Stomach (tissue), 9 donors: ENCODE results near the gene TMEM132D. TPM values are rescaled to one million over a fixed set of nuclear protein-coding genes. Genes with fewer than 3 reads are reported as not detected.
A peak's percentile ranks its signal among the peaks of the same experiment; 100 is the strongest.

ENCODE experiments used
- DNase-seq, 2 donors: peaks; one replicate each; pipeline versions ENCODE4 v3.0.0 to v3.0.0-alpha.2; 2013 to 2019
- H3K27ac ChIP-seq, 5 donors: fragments of 200-600 bp in 4 of 5; sonication (generic) in 4 of 5; one replicate each; pipeline ENCODE4 v1.5.1; 2013 to 2019; ENCODE audit warnings: mild to moderate bottlenecking in 1 of 5, moderate library complexity in 1 of 5
- H3K27me3 ChIP-seq, 3 donors: fragments of 200-600 bp; sonication (generic); one replicate each; pipeline ENCODE4 v1.5.1; 2017 to 2019; ENCODE audit warnings: mixed run types in 1 of 3
- H3K36me3 ChIP-seq, 4 donors: fragments of 200-600 bp; sonication (generic); 1 replicate in 3 of 4; 2 replicates in 1 of 4; pipeline ENCODE4 v1.5.1; 2016 to 2019
- H3K4me1 ChIP-seq, 4 donors: fragments of 200-600 bp; sonication (generic); one replicate each; pipeline ENCODE4 v1.5.1; 2016 to 2019
- H3K4me3 ChIP-seq, 4 donors: fragments of 200-600 bp; sonication (generic) in 3 of 4; one replicate each; pipeline ENCODE4 v1.5.1; 2016 to 2019; ENCODE audit warnings: mild to moderate bottlenecking in 1 of 4
- H3K9me3 ChIP-seq, 4 donors: fragments of 200-600 bp; sonication (generic); one replicate each; pipeline ENCODE4 v1.5.1; 2016 to 2019
- EP300 ChIP-seq: sonication (generic); formaldehyde crosslinking; IDR thresholded peaks from one replicate; pipeline ENCODE4 v1.6.1; 2017; ENCODE audit warnings: antibody characterized with exemption
- POLR2A ChIP-seq, 4 donors: fragments of 450-650 bp; IDR thresholded peaks; one replicate each; pipeline ENCODE4 v1.6.1; 2016; ENCODE audit warnings: antibody characterized with exemption in 4 of 4, control low read depth in 2 of 4, mild to moderate bottlenecking in 1 of 4, moderate library complexity in 1 of 4
- POLR2AphosphoS5 ChIP-seq, 3 donors: sonication (generic); formaldehyde crosslinking; IDR thresholded peaks; one replicate each; pipeline ENCODE4 v1.6.1; 2016; ENCODE audit warnings: antibody characterized with exemption in 3 of 3
- WGBS, 5 donors: extraction: QIAGEN DNeasy Blood & Tissue Kit in 3 of 5; methylation state at CpG; one replicate each; pipeline versions ENCODE4 v1.1.5 to v1.1.7; 2013 to 2018; 5-methylcytosine and 5-hydroxymethylcytosine counted together
- intact Hi-C: fragments of 100-400 bp; cut with DNase I; formaldehyde crosslinking; loops from one replicate; pipeline ENCODE4 v1.15.1; 2023; ENCODE audit warnings: low total_unique reads
- polyA plus RNA-seq, 3 donors: library from polyadenylated mRNA; stranded (reverse); fragments of 200-250 nt; gene quantifications; one replicate each; pipeline ENCODE4 v1.2.3, GENCODE V29; 2013
- total RNA-seq, 5 donors: library from RNA; depleted of rRNA; stranded (reverse); fragments of >200 nt; gene quantifications; one replicate each; pipeline versions ENCODE4 v1.1.0 to v1.2.3, GENCODE V29; 2014 to 2016
- TF ChIP-seq, protein P1 (sequence below), 7 experiments: fragments of 450-650 bp in 4 of 7; fragments of 200-600 bp in 3 of 7; sonication (generic) in 3 of 7; IDR thresholded peaks; one replicate each; pipeline ENCODE4 v1.5.1; 2016 to 2019; ENCODE audit warnings: antibody characterized with exemption in 7 of 7, control low read depth in 2 of 7, mild to moderate bottlenecking in 1 of 7
- donor health status: healthy with polysubstance abuse.
- donor health status: Bipolar disorder and iron deficiency.
- donor health status: healthy.

TMEM132D gene
- total and polyA plus RNA-seq, 8 donors = 0.29 to 0.92 TPM; not detected in 6

DNA sequence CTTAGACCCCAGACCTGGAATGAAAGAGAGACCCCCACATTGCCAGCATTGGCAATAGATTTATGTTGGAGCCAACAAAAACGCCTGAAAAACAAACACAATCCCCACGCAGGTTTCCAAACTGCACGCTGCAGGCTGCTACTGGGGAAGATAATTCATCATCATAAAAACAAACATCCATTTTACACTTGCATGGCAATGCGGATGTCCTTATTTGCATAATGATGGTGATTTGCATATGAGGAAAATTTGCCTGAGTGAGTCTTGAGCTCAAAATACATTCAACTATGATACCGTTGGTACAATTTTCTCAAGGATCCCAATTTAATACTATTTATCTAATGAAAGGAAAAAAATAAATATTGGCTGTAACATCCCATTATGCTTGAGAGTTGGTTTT, 33.6 kb upstream of the TMEM132D start:
- 19 to 33% (median 28%) methylated on average over 5 of the region's 5 CpGs for WGBS, 5 donors
- Histone ChIP-seq H3K36me3 (no peaks in the 10 kb centered on the region), H3K4me1 (no peaks in the 10 kb centered on the region), H3K9me3 (peaks cover 0 to 16% (median 12%) of the 10 kb centered on the region in 4 donors), H3K27ac (no peak overlapping the region), H3K27me3 (peaks cover 0 to 4% (median 0%) of the 10 kb centered on the region in 3 donors), H3K4me3 (no peak overlapping the region)
- intact Hi-C loops = no loop called here
- no peak for TF ChIP-seq POLR2A (IDR thresholded peaks at IDR 0.05)
- DNase-seq = no peak

DNA sequence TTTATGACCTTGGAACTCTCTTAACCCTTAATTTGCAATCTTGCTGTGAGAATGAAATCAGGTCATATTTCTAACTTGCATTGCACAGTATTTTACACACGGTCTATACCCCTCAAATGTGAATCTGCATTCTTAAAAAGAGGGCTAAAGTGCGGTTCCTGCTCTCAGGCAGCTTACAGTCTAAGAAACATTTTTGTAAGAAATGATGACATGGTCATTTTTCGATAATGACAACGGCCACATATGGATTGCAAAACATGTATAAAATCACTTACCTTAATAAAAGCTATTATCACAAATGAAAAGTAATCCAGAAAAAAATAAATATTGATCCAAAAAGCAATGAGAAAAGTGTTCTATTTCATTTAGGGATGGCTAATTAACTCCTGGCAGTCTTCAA, 24.8 kb upstream of the TMEM132D start:
- 81 to 90% (median 88%) methylated on average over 4 of the region's 4 CpGs for WGBS, 5 donors

DNA sequence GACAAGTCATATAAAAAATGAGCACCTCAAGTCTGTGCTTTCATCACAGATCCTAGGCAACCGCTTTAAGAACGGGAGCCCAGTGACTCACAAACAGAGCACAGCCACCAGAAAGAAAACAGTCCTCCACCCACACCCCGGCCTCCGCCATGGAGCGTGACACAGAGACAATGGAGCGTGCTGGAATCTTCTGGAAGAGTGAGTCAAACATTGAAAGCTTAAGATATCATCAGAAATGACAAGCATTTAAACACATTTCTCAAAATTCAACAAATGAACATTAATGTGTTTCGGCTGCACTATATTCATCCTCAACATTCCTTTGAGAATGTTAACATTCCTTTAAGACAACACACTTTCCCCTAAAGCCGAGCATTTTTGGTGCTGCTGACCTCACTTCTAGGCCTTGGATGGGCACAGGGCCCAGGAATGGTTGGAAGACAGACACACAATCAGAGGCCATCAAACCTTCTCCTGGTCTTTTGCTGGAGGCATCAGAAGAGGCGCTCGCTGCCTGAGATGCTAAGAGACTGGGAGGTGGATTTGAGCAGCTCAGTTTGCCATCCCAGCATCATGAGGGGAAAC, 23.6 kb upstream of the TMEM132D start:
- TF ChIP-seq, protein P1, sequence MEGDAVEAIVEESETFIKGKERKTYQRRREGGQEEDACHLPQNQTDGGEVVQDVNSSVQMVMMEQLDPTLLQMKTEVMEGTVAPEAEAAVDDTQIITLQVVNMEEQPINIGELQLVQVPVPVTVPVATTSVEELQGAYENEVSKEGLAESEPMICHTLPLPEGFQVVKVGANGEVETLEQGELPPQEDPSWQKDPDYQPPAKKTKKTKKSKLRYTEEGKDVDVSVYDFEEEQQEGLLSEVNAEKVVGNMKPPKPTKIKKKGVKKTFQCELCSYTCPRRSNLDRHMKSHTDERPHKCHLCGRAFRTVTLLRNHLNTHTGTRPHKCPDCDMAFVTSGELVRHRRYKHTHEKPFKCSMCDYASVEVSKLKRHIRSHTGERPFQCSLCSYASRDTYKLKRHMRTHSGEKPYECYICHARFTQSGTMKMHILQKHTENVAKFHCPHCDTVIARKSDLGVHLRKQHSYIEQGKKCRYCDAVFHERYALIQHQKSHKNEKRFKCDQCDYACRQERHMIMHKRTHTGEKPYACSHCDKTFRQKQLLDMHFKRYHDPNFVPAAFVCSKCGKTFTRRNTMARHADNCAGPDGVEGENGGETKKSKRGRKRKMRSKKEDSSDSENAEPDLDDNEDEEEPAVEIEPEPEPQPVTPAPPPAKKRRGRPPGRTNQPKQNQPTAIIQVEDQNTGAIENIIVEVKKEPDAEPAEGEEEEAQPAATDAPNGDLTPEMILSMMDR (IDR thresholded peaks at IDR 0.05) = no peak
- no peak for TF ChIP-seq POLR2AphosphoS5 (IDR thresholded peaks at IDR 0.05)
- no peak for TF ChIP-seq EP300
- TF ChIP-seq POLR2A (IDR thresholded peaks at IDR 0.05) = no peak
- Histone ChIP-seq H3K4me3 (no peak overlapping the region), H3K4me1 (no peaks in the 10 kb centered on the region), H3K36me3 (no peaks in the 10 kb centered on the region), H3K9me3 (peaks cover 0 to 8% (median 0%) of the 10 kb centered on the region in 4 donors), H3K27ac (no peak overlapping the region), H3K27me3 (no peaks in the 10 kb centered on the region)
- no peak for DNase-seq
- intact Hi-C loops = no loop called here
- WGBS, 5 donors = 71 to 82% (median 79%) methylated on average over 10 of the region's 10 CpGs

More for the DNA sequence above, 24.8 kb upstream of the TMEM132D start:
- Histone ChIP-seq H3K27ac (no peak overlapping the region), H3K36me3 (no peaks in the 10 kb centered on the region), H3K9me3 (peaks cover 0 to 9% (median 6%) of the 10 kb centered on the region in 4 donors), H3K27me3 (no peaks in the 10 kb centered on the region), H3K4me1 (no peaks in the 10 kb centered on the region), H3K4me3 (no peak overlapping the region)
- intact Hi-C loops = no loop called here
- no peak for DNase-seq
- TF ChIP-seq, protein P1 (IDR thresholded peaks at IDR 0.05) = no peak
- TF ChIP-seq EP300 = no peak
- no peak for TF ChIP-seq POLR2AphosphoS5 (IDR thresholded peaks at IDR 0.05)
- TF ChIP-seq POLR2A (IDR thresholded peaks at IDR 0.05) = no peak

DNA sequence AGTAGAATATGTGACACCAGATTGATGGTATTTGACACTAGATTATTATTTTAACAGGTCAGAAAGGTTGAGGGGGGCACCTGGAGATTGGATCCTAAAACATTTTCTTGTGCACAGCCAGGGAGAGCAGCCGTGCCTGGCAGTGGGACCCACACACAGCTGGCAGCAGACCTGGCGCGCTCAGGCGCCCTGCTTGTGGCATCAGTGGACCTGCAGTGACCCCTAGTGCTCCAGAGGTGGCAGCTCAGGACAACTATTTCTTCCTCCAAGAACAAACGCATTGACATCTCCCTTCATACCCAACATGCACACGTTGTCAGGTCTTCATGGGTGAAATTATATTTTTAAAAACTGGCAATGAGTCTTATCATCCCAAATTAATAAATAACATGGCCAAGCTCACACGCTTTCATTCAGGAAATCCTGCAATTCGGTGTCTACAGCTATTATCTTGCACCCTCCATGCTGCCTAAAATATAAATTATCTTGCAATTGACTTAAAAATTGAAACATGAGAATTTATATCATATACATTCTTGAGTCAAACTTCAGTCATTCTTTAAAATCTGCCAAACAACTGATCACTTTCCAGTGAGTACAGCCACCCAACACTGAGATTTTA, 7.7 kb upstream of the TMEM132D start:
- H3K4me3 ChIP-seq = no peak overlapping the region
- no peaks in the 10 kb centered on the region for H3K9me3 ChIP-seq
- H3K27me3 ChIP-seq = peaks cover 0 to 30% (median 0%) of the 10 kb centered on the region in 3 donors
- DNase-seq = peak; percentile 63 to 82
- TF ChIP-seq EP300 (no peak), POLR2AphosphoS5 (IDR thresholded peaks at IDR 0.05) (no peak)
- TF ChIP-seq, protein P1 (IDR thresholded peaks at IDR 0.05) = peak in 5 of 7 experiments; percentile 46 to 78 (median 58)
- intact Hi-C loops = loop anchor here (5.0 kb wide), 2 partner anchors 939 to 1129 kb away; no protein-coding TSS in a partner anchor
- no peak overlapping the region for H3K27ac ChIP-seq
- H3K4me1 ChIP-seq = peaks cover 0 to 5% (median 0%) of the 10 kb centered on the region in 4 donors
- 5 to 7% (median 5%) methylated on average over 8 of the region's 8 CpGs for WGBS, 5 donors
- H3K36me3 ChIP-seq = no peaks in the 10 kb centered on the region
